ENCODE data around the gene RLN1. TPM values are rescaled to one million over a fixed set of nuclear protein-coding genes. Genes with fewer than 3 reads are reported as not detected.

Gene RLN1, protein sequence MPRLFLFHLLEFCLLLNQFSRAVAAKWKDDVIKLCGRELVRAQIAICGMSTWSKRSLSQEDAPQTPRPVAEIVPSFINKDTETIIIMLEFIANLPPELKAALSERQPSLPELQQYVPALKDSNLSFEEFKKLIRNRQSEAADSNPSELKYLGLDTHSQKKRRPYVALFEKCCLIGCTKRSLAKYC
- not detected in 2 replicates for total RNA-seq

DNA sequence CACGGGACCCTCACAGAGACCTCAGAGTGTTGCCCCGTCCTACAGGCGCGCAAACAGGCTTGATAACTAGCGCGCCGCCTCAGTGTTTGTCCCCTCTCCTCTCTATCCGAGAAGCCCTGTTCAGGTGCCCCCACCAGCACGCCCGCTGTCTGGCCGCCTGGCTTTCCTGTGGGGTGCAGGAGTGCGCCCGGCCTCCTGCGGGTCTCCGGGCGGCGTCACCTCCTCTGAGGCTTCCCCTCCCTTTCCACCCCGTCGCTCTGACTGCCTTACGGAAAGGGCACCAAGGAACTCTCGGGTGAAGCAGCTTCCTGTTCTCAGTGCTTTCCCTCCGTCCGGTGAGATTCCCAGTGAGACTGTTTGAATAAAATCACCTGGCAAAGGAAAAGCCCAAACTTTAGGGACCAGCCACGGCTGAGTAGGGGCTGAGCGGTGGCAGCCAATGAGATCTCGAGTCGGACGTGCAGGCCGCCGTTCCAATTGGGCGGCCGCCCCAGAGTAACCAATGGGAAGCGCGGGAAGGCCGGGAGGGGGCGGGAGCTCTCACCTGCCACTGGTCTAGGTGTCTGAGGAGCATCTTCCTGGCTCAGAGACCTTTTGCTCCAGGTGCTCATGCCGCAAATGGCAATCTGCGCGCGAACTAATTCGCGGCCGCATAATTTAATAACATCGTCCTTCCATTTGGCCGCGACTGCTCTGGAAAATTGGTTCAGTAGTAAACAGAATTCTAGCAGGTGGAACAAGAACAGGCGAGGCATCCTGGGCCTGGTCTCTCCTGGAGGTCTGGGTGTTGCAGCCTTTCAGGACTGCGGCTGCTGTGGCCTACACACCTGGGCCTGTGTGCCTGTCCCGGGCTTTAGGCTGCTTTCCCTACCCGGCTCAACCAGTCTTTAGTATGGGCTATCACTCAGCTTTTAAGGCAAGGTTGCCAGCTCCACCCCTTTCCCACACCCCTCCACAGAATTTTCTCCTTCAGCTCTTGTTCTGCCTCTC, at the start of gene RLN1:
Gene RLN1, minus strand, starts transcription at position 885 of the 990 bp plus-strand sequence. Its CDS starts 130 bp downstream, at position 755.

DNA sequence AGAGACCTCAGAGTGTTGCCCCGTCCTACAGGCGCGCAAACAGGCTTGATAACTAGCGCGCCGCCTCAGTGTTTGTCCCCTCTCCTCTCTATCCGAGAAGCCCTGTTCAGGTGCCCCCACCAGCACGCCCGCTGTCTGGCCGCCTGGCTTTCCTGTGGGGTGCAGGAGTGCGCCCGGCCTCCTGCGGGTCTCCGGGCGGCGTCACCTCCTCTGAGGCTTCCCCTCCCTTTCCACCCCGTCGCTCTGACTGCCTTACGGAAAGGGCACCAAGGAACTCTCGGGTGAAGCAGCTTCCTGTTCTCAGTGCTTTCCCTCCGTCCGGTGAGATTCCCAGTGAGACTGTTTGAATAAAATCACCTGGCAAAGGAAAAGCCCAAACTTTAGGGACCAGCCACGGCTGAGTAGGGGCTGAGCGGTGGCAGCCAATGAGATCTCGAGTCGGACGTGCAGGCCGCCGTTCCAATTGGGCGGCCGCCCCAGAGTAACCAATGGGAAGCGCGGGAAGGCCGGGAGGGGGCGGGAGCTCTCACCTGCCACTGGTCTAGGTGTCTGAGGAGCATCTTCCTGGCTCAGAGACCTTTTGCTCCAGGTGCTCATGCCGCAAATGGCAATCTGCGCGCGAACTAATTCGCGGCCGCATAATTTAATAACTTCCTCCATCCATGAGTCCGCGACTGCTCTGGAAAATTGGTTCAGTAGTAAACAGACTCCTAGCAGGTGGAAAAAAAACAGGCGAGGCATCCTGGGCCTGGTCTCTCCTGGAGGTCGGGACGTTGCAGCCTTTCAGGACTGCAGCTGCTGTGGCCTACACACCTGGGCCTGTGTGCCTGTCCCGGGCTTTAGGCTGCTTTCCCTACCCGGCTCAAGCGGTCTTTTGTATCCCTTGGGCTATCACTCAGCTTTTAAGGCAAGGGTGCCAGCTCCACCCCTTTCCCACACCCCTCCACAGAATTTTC, 35.6 kb downstream of the RLN1 start, which contains the start of gene RLN2:
Gene RLN2, minus strand, starts transcription at position 877 of the 956 bp plus-strand sequence. Its CDS starts 136 bp downstream, at position 741.

Other genes starting within 250 kb of the RLN1 start
- not detected in 2 replicates for gene INSL6, start 154.2 kb downstream of the RLN1 start, total RNA-seq
- gene INSL4, start 108.5 kb downstream of the RLN1 start, total RNA-seq, result not detected in 2 replicates
- gene RLN2, start 35.2 kb downstream of the RLN1 start, total RNA-seq, result 0.17 TPM in 1 of 2 replicates, not detected in the other
- 35.4 and 43.5 TPM in 2 replicates for gene PLGRKT, start 98.0 kb upstream of the RLN1 start, total RNA-seq
- gene CD274, start 110.7 kb upstream of the RLN1 start, total RNA-seq, result 2.5 and 2.9 TPM in 2 replicates
- gene PDCD1LG2, start 170.7 kb upstream of the RLN1 start, total RNA-seq, result 3.0 and 4.9 TPM in 2 replicates

Data from bronchus fibroblast of lung (primary cell).